OCI-LY1 (cell line): Measurements from ENCODE around the gene CMTM5.

ENCODE experiments used
- EZH2 ChIP-seq: fragments of 200-600 bp; sonication (generic), shearing (Covaris generic); IDR thresholded peaks from 2 replicates; pipeline ENCODE4 v1.8.0; 2017; ENCODE audit warnings: borderline replicate concordance, mixed run types, mild to moderate bottlenecking, antibody characterized with exemption, low read length, moderate library complexity, mixed read lengths
- TF ChIP-seq, protein P1 (sequence below): fragments of 200-600 bp; sonication (generic), shearing (Covaris generic); IDR thresholded peaks from 2 replicates; pipeline ENCODE4 v1.5.1; 2017; ENCODE audit warnings: mild to moderate bottlenecking, antibody characterized with exemption, low read length, moderate library complexity, mixed read lengths

DNA sequence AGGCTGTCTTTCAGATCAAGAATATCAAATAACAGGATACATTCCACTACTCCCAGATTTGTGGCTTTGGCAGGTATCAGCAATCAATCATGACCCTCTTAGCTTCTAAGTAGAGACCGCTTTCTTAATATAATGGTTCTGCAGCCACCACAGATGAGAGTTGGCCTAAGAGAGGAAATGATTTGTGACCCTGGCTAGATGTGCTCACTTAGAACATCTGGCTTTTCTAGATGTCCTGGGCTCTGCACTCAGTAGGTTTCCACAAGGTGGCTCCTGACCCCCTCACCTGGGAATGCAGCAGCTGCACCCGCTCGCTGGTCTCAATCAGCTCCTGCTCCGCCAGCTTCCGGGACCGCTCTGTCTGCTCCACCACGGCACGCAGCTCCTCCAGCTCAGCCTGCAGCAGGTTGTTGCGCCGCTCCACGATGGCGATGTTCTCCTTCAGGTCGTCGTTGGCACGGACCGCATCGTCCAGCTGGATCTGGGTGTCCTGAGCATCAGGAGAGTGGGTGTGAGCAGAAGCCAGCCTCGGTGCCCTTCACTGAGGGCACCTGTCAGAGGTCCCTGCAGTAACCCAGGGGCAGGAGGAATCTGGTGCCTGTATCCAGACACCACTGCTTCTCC lies 8.9 kb downstream of the CMTM5 start:
- TF ChIP-seq, protein P1, sequence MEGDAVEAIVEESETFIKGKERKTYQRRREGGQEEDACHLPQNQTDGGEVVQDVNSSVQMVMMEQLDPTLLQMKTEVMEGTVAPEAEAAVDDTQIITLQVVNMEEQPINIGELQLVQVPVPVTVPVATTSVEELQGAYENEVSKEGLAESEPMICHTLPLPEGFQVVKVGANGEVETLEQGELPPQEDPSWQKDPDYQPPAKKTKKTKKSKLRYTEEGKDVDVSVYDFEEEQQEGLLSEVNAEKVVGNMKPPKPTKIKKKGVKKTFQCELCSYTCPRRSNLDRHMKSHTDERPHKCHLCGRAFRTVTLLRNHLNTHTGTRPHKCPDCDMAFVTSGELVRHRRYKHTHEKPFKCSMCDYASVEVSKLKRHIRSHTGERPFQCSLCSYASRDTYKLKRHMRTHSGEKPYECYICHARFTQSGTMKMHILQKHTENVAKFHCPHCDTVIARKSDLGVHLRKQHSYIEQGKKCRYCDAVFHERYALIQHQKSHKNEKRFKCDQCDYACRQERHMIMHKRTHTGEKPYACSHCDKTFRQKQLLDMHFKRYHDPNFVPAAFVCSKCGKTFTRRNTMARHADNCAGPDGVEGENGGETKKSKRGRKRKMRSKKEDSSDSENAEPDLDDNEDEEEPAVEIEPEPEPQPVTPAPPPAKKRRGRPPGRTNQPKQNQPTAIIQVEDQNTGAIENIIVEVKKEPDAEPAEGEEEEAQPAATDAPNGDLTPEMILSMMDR, result no peak
- no peak for TF ChIP-seq EZH2
